GM18511 (cell line): ENCODE data around the gene GTF2H3.

ENCODE experiments used
- ATAC-seq: cut with Tn5 transposase; IDR thresholded peaks from one replicate; pipeline ENCODE4 v1.9.1; 2021; ENCODE audit warnings: mild to moderate bottlenecking, moderate library complexity; ENCODE audit not compliant: unreplicated experiment

The GTF2H3 gene

DNA sequence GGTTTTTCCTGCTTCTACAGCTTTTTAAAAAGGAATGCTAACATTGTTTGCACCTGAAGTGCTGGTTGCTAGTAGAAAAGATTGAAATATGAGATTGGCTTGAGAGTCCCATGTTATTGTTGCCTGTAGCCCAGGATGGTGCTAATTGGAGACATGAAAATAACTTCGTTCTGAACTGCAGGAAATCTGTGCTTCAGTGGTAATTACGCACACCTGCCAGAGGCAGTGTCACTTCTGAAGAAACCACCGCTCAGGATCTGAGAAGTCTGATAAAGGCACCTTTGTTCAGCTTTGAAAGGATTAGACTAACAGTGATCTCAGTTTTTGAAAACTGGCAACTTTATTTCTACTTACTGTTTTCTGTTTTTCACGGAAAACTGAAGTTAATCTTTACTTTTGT lies 63.0 kb downstream of the GTF2H3 start:
- ATAC-seq = no peak

DNA sequence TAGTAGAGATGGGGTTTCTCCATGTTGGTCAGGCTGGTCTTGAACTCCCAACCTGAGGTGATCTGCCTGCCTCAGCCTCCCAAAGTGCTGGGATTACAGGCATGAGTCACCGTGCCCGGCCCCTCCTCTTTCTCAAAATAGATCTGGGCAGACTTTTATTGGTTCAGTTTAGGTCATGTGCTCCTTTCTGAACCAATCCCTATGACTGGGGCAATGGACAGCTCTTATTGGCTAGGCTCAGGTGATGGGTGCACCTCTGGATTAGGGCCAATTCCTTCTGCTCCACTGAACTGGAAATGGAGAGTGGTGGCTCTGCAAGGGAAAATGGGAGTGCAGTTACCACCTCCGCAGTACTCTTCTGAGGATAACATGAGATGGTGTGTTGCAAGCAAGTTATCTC lies 72.3 kb downstream of the GTF2H3 start:
- ATAC-seq = no peak

DNA sequence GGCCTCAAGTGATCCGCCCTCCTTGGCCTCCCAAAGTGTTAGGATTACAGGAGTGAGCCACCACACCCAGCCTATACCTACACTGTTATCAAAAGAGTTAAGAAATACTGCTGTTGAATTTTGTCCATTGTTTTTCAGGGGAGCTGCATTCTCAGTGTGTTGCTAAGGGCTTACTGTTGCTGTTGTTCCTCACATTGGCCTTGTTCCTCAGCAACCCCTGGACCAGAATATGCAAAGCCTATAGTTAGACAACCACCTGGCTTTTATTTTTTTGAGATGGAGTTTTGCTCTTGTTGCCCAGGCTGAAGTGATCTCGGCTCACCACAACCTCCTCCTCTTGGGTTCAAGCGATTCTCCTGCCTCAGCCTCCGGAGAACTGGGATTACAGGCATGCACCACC lies 73.8 kb downstream of the GTF2H3 start:
- ATAC-seq = no peak
